Activated T-cell treated with anti-CD3 and anti-CD28 coated beads, Interleukin-2, amount 50 U/mL, for 72 hours (primary cell): ENCODE measurements around the gene CORO1A. TPM values are rescaled to one million over a fixed set of nuclear protein-coding genes. Genes with fewer than 3 reads are reported as not detected.

Experiments used
- ATAC-seq, 2 donors: fragments of 150-1000 bp; cut with Tn5 transposase; replicated peaks in 1 of 2; 2 replicates each; pipeline ENCODE4 v1.10.0; 2021; ENCODE audit warnings: moderate library complexity in 2 of 2, mild to moderate bottlenecking in 1 of 2
- DNase-seq, 2 donors: peaks; one replicate each; pipeline ENCODE4 v3.0.0; 2021 to 2022; ENCODE audit warnings: mixed read lengths in 1 of 2
- H3K27ac Mint-ChIP-seq: one replicate; pipeline ENCODE4 v1.8.0; 2022; ENCODE audit warnings: mild to moderate bottlenecking, moderate library complexity, mixed read lengths
- H3K27me3 Mint-ChIP-seq: one replicate; pipeline ENCODE4 v1.8.0; 2022; ENCODE audit warnings: low read depth, mixed read lengths
- H3K36me3 Mint-ChIP-seq, 2 donors: one replicate each; pipeline ENCODE4 v1.8.0; 2022; ENCODE audit warnings: mixed read lengths in 2 of 2, mild to moderate bottlenecking in 1 of 2; ENCODE audit not compliant: insufficient read depth in 2 of 2
- H3K4me1 Mint-ChIP-seq: one replicate; pipeline ENCODE4 v1.8.0; 2022; ENCODE audit warnings: low read depth, mixed read lengths
- H3K4me3 Mint-ChIP-seq, 2 donors: one replicate each; pipeline ENCODE4 v1.8.0; 2022; ENCODE audit warnings: mild to moderate bottlenecking in 2 of 2, mixed read lengths in 2 of 2, moderate library complexity in 2 of 2
- H3K9me3 Mint-ChIP-seq, 2 donors: one replicate each; pipeline ENCODE4 v1.8.0; 2022; ENCODE audit warnings: mixed read lengths in 2 of 2
- total RNA-seq, 2 donors: library from RNA; stranded (reverse); gene quantifications; one replicate each; pipeline ENCODE4 v1.2.3, GENCODE V29; 2022

Gene CORO1A
- 100 to 1,000 TPM; 843 to 987 TPM for total RNA-seq

DNA sequence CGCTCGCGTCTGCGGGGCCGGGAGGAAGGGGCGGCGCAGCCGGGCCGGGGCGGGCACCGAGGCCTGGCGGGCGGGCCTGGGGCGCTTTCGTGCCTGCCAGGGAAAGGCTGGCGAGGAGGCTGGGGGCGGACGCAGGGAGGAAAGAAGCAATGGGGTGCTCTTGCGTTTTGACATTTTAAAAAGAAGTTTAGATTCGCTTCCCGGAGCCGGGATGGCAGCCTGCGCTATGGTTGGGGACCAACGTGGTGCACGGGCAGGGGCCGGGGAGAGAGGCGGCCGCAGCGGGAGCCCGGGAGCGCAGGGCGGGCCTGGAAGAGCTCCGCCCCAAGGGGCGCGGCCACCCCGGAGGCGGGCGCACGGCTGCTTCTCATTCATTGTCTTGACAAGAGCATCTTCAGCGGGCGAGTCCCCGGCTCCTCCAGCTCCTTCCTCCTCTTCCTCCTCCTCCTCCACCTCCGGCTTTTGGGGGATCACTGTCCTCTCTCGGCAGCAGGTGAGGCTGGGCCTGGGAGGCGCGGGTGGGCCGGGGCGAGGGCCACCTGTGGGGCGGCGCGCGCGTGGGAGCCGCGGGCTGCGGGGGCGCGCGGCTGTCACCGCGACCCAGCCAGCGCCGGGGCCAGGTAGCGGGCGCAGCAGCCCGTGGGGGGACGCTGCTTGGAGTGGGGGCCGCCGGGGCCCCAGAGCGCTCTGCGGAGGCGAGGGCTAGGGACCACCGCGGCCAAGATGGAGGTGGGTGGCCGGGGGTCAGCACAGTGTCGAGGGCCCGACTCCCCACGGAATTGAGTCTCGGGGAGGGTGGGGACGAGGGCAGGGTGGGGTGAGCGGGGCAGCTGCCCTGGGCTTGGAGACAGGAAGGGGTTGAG, at the start of gene CORO1A:
Gene CORO1A, plus strand, starts transcription at position 370 of the 863 bp plus-strand sequence. CDS start 1,608 bp downstream, outside the sequence.
- DNase-seq, result peak; percentile 89 to 94
- H3K4me3 Mint-ChIP-seq, result peak within 1 kb of the TSS; percentile 95 to 100
- peaks cover 35% of the 10 kb centered on the region for H3K4me1 Mint-ChIP-seq
- peak within 1 kb of the TSS; percentile 91 for H3K27ac Mint-ChIP-seq
- peak; percentile 60 to 61 for ATAC-seq
- no peaks in the 10 kb centered on the region for H3K9me3 Mint-ChIP-seq
- peaks cover 18 to 28% of the 10 kb centered on the region in 2 donors for H3K36me3 Mint-ChIP-seq
- no peaks in the 10 kb centered on the region for H3K27me3 Mint-ChIP-seq

DNA sequence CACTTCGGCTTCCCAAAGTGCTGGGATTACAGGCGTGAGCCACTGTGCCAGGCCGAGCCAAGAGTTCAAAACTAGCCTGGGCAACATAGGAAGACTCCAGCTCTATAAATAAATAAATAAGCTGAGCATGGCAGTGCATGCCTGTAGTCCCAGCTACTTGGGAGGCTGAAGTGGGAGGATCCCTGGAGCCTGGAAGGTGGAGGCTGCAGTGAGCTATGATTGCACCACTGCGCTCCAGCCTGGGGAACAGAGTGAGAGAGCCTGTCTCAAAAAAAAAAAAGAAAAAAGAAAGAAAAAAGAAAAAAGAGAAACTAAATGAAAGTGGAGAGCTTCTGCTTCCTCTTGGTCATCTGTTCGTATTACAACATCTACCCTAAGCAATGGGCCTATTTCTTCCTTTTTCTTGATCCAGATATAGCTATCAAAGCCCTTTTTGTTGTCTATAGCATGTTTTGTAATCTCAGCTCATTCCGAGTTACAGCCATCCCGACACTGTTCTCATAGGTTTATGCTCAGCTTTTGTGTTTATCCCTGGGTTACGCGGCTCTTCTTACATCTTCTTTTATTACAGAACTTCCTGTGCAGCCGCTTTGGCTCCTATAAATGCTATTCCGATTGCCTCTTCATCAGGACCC, 46.3 kb upstream of the CORO1A start:
- Mint-ChIP-seq H3K27ac (no peak overlapping the region), H3K4me1 (peaks cover 27% of the 10 kb centered on the region), H3K27me3 (no peaks in the 10 kb centered on the region), H3K36me3 (no peaks in the 10 kb centered on the region), H3K9me3 (no peaks in the 10 kb centered on the region), H3K4me3 (no peak overlapping the region)
- no peak for DNase-seq
- ATAC-seq, result no peak

DNA sequence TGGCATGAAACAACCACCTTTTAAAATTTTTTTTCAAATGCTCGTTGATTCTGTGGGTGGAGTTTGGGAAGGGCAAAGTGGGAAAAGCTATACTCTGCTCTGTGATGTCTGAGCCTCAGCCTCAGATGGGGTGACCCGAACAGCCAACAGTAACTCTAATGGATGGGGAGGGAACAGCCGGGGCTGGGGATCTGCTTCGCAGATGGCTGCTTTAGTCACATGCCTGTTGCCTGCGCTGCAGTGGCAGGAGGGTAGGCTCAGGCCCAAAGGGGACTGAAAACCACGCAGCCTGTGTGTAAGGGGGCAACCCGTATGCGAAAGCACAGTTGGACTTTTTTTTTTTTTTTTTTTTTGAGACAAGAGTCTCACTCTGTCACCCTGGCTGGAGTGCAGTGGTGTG, 45.5 kb upstream of the CORO1A start:
- no peak for ATAC-seq
- Mint-ChIP-seq H3K36me3 (no peaks in the 10 kb centered on the region), H3K4me1 (peaks cover 31% of the 10 kb centered on the region), H3K4me3 (no peak overlapping the region), H3K27me3 (no peaks in the 10 kb centered on the region), H3K9me3 (no peaks in the 10 kb centered on the region), H3K27ac (no peak overlapping the region)
- no peak for DNase-seq

DNA sequence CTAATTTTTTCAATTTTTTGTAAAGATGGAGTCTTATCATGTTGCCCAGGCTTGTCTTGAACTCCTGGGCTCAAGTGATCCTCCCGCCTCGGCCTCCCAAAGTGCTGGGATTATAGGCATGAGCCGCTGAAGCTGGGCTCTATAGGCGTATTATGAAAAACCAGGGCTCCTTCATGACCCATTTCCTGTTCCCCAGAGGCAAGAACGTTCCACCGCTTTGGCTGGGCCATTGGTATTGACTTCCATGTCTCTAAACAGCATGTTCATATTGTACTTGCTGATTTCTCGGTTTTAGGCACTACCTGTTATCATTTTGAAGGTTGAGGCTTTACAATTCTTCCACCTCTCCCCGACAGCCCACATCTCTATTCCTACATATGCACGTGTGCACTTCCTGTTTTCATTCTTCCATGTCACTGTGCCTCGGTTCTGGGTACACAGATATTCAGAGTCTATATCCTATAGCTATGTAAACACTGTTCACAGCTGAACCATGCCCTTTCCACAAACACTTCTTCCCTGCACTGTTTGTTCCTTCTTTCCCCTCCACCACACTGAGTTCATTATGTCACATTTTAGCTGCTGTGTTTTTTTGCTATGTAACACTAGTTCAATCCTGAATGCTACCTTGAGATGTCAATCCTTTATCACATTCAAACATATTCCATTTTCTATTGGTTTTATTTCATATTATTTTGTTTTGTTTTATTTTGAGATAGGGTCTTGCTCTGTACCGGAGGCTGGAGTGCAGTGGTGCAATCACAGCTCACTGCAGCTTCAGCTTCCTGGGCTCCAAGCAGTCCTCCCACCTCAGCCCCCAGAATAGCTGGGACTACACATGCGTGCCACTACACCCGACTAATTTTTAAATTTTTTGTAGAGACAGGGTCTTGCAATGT, 43.6 kb upstream of the CORO1A start:
- DNase-seq, result no peak
- Mint-ChIP-seq H3K4me1 (peaks cover 38% of the 10 kb centered on the region), H3K4me3 (peak overlapping the region; percentile 2 to 7)

DNA sequence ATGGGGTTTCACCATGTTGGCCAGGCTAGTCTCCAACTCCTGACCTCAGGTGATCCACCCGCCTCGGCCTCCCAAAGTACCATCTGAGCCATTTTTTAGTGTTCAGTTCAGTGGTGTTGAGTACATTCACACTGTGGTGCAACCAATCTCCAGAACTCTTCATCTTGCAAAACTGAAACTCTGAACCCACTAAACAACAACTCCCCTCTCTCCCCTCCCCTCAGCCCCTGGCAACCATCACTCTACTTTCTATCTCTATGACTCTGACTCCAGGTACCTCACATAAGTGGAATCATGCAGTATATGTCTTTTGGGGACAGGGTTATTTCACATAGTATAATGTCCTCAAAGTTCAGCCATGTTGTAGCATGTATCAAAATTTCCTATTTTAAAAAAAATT, 41.7 kb upstream of the CORO1A start:
- H3K27ac Mint-ChIP-seq, result no peak overlapping the region
- H3K4me3 Mint-ChIP-seq, result no peak overlapping the region
- H3K27me3 Mint-ChIP-seq, result no peaks in the 10 kb centered on the region
- H3K36me3 Mint-ChIP-seq, result no peaks in the 10 kb centered on the region
- ATAC-seq, result peak; percentile 60 to 73
- no peaks in the 10 kb centered on the region for H3K9me3 Mint-ChIP-seq
- DNase-seq, result no peak
- peaks cover 38% of the 10 kb centered on the region for H3K4me1 Mint-ChIP-seq

More for the DNA sequence above, 43.6 kb upstream of the CORO1A start:
- H3K9me3 Mint-ChIP-seq, result no peaks in the 10 kb centered on the region
- no peaks in the 10 kb centered on the region for H3K27me3 Mint-ChIP-seq
- no peaks in the 10 kb centered on the region for H3K36me3 Mint-ChIP-seq
- H3K27ac Mint-ChIP-seq, result peak overlapping the region; percentile 55
- no peak for ATAC-seq

DNA sequence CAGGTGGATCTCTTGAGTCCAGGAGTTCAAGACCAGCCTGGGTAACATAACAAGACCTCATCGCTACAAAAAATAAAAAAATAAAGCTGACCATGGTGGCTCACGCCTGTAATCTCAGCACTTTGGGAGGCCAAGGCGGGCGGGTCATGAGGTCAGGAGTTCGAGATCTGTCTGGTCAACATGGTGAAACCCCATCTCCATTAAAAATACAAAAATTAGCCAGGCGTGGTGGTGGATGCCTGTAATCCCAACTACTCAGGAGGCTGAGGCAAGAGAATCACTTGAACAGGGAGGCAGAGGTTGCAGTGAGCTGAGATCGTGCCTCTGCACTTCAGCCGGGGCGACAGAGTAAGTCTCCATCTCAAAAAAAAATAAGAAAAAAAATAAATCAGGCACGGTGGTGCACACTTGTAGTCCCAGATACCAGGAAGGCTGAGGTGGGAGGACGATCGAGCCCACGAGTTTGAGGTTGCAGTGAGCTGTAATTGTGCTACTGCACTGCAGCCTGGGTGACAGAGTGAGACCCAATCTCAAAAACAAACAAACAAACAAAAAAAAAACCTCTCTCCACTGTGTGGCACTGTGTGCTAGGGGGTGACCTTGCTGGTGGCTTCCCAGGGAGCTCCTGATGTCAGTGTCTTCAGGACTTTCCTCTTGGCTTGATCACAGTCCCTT, 40.6 kb upstream of the CORO1A start:
- H3K27ac Mint-ChIP-seq, result peak overlapping the region; percentile 28
- H3K27me3 Mint-ChIP-seq, result no peaks in the 10 kb centered on the region
- no peak overlapping the region for H3K4me3 Mint-ChIP-seq
- H3K9me3 Mint-ChIP-seq, result no peaks in the 10 kb centered on the region
- ATAC-seq (peak; percentile 67 to 73), DNase-seq (peak; percentile 15 to 23)
- peaks cover 38% of the 10 kb centered on the region for H3K4me1 Mint-ChIP-seq
- no peaks in the 10 kb centered on the region for H3K36me3 Mint-ChIP-seq

DNA sequence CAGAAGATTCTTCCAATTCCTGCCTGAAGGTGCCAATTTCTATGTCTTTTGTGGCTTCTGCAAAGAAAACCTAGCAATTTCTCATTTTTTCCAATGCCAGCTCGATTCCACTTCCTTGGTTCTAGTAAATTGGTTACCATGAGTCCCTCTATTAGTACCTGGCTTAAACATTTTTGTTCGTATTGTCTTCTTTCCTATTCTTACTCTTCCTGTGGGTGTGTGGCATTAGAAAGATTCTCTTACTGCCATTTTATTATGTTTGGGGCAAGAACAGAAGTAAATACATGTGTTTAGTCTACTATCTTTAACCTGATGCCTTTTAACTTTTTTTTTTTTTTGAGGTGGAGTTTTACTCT, 40.1 kb upstream of the CORO1A start:
- ATAC-seq (no peak), DNase-seq (no peak)
- Mint-ChIP-seq H3K27me3 (no peaks in the 10 kb centered on the region), H3K9me3 (no peaks in the 10 kb centered on the region), H3K4me3 (no peak overlapping the region), H3K4me1 (peaks cover 38% of the 10 kb centered on the region), H3K27ac (peak overlapping the region; percentile 28), H3K36me3 (no peaks in the 10 kb centered on the region)

DNA sequence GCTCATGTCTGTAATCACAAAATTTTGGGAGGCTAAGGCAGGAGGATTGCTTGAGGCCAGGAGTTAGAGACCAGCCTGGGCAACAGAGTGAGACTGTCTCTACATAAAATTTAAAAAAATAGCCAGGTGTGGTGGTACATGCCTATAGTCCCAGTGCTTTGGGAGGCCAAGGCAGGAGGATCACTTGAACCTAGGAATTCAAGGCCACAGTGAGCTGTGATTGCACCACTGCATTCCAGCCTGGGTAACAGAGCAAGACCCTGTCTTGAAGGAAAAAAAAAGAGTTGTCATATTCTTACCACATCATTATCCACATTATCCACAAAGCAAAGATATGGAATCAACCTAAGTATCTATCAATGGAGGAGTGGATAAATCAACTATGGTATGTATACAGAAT, 39.4 kb upstream of the CORO1A start:
- H3K27me3 Mint-ChIP-seq, result no peaks in the 10 kb centered on the region
- H3K27ac Mint-ChIP-seq, result no peak overlapping the region
- DNase-seq (no peak), ATAC-seq (no peak)
- no peaks in the 10 kb centered on the region for H3K9me3 Mint-ChIP-seq
- H3K36me3 Mint-ChIP-seq, result peaks cover 0 to 2% of the 10 kb centered on the region in 2 donors
- H3K4me1 Mint-ChIP-seq, result peaks cover 33% of the 10 kb centered on the region
- no peak overlapping the region for H3K4me3 Mint-ChIP-seq

DNA sequence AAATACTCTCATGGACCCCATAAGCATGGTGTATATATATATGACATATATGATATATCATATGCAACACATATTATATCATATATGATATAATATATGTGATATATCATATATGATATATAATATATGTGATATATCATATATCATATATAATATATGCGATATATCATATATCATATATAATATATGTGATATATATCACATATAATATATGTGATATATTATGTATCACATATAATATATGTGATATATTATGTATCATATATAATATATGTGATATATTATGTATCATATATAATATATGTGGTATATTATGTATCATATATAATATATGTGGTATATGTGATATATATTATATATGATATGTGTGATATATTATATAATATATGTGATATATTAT, 38.5 kb upstream of the CORO1A start:
- ATAC-seq (no peak), DNase-seq (no peak)
- no peaks in the 10 kb centered on the region for H3K27me3 Mint-ChIP-seq
- no peak overlapping the region for H3K4me3 Mint-ChIP-seq
- peaks cover 3 to 9% of the 10 kb centered on the region in 2 donors for H3K36me3 Mint-ChIP-seq
- no peak overlapping the region for H3K27ac Mint-ChIP-seq
- peaks cover 24% of the 10 kb centered on the region for H3K4me1 Mint-ChIP-seq
- peaks cover 3% of the 10 kb centered on the region in 2 donors for H3K9me3 Mint-ChIP-seq

DNA sequence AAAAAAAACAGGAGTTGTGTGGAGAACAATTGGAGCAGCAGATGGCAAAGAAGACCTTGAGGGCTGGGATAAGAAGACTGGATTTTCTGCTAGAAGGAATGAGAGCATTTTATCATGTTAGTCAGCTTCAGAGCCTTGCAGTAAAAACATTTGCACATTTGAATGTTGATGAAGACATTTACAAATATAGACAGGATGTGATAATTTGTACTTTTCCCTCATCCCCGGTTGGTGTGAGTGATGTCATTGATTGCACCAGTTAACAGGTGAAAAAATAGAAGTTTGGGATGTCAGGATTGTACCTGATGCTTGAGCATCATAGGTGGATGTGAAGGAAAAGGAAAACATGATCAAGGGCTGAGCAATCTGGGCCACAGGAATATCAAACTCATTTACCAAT, 37.7 kb upstream of the CORO1A start:
- Mint-ChIP-seq H3K27me3 (no peaks in the 10 kb centered on the region), H3K4me3 (no peak overlapping the region), H3K27ac (no peak overlapping the region), H3K36me3 (peaks cover 3 to 9% of the 10 kb centered on the region in 2 donors), H3K4me1 (peaks cover 18% of the 10 kb centered on the region), H3K9me3 (peaks cover 3% of the 10 kb centered on the region in 2 donors)
- DNase-seq, result no peak
- no peak for ATAC-seq

DNA sequence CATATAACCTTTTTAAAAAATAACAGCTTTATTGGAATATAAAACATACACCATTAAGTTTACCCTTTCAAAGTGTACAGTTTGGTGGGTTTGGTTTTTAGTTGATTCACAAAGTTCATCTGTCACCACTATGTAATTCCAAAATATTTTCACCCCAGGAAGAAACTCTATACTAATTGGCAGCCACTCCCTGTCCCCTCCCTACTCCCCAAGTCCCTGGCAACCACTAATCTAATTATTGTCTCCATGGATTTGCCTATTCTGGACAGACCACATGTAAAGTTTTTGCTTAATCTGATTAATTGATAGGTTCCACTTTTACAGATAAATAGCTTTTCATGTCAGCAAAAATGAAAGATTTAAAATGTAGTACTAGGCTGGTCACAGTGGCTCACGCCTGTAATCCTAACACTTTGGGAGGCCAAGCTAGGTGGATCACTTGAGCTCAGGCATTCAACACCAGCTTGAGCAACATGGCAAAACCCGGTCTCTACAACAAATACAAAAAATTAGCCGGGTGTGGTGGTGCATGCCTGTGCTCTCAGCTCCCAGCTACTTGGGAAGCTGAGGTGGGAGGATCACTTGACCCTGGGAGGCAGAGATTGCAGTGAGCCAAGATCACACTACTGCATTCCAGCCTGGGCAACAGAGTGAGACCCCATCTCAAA, 35.4 kb upstream of the CORO1A start:
- Mint-ChIP-seq H3K36me3 (peaks cover 3 to 9% of the 10 kb centered on the region in 2 donors), H3K4me1 (peaks cover 7% of the 10 kb centered on the region), H3K27ac (no peak overlapping the region), H3K9me3 (peaks cover 3% of the 10 kb centered on the region in 2 donors), H3K4me3 (no peak overlapping the region), H3K27me3 (no peaks in the 10 kb centered on the region)
- ATAC-seq (no peak), DNase-seq (no peak)

DNA sequence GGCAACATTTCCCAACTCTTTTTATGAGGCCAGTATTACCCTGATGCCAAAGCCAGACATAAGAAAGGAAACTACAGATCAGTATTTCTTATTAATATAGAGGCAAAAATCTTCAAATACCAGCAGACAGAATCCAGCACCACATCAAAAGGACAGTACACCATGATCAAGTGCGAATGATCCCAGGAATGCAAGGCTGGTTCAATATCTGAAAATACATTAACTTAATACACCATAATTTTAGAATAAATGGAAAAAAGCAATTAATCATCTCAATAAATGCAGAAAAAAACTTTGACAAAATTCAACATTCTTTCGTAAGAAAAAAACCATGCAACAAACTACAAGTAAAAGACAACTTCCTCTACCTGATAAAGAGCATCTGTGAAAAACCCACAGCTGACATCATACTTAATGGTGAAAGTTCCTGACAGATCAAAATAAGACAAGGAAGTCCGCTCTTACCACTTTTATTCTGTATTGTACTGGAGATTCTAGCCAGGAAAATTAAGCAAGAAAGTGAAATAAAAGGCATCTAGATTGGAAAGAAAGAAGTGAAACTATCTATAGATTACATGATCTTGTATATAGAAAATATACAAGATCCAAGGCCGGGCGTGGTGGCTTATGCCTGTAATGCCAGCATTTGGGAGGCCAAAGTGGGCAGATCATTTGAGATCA, 34.0 kb upstream of the CORO1A start:
- Mint-ChIP-seq H3K4me1 (no peaks in the 10 kb centered on the region), H3K36me3 (peaks cover 3 to 9% of the 10 kb centered on the region in 2 donors), H3K4me3 (no peak overlapping the region), H3K27ac (no peak overlapping the region), H3K27me3 (no peaks in the 10 kb centered on the region), H3K9me3 (peaks cover 3% of the 10 kb centered on the region in 2 donors)
- DNase-seq, result no peak
- ATAC-seq, result no peak
